Liver (tissue), 9 donors: ENCODE measurements around the gene FRMD4A. TPM values are rescaled to one million over a fixed set of nuclear protein-coding genes. Genes with fewer than 3 reads are reported as not detected.

Experiments
- DNase-seq: peaks from one replicate; pipeline ENCODE4 v3.0.0-alpha.2; 2017; ENCODE audit warnings: low spot score
- H3K27ac ChIP-seq, 2 donors: one replicate each; pipeline ENCODE4 v1.7.0; 2013; ENCODE audit warnings: inconsistent platforms in 2 of 2, low read length in 2 of 2, control low read depth in 1 of 2, low read depth in 1 of 2, mild to moderate bottlenecking in 1 of 2
- H3K27me3 ChIP-seq, 4 donors: one replicate each; pipeline versions ENCODE4 v1.6.1 to v1.7.0; 2013; ENCODE audit warnings: low read length in 3 of 4, inconsistent platforms in 1 of 4, mild to moderate bottlenecking in 1 of 4, moderate library complexity in 1 of 4; ENCODE audit not compliant: control insufficient read depth in 4 of 4, insufficient read depth in 4 of 4
- H3K36me3 ChIP-seq, 4 donors: one replicate each; pipeline versions ENCODE4 v1.6.1 to v1.7.0; 2013; ENCODE audit warnings: low read length in 3 of 4, mild to moderate bottlenecking in 3 of 4, low read depth in 1 of 4, moderate library complexity in 1 of 4; ENCODE audit not compliant: control insufficient read depth in 4 of 4, insufficient read depth in 3 of 4
- H3K4me1 ChIP-seq, 4 donors: one replicate each; pipeline versions ENCODE4 v1.6.1 to v1.7.0; 2013; ENCODE audit warnings: low read length in 3 of 4, mild to moderate bottlenecking in 3 of 4, moderate library complexity in 1 of 4; ENCODE audit not compliant: control insufficient read depth in 4 of 4, insufficient read depth in 4 of 4
- H3K4me3 ChIP-seq, 3 donors: one replicate each; pipeline versions ENCODE4 v1.6.1 to v1.7.0; 2013; ENCODE audit warnings: low read length in 3 of 3, control low read depth in 1 of 3, low read depth in 1 of 3, mild to moderate bottlenecking in 1 of 3
- H3K9ac ChIP-seq, 2 donors: one replicate each; pipeline ENCODE4 v1.7.0; 2013; ENCODE audit warnings: low read length in 2 of 2, mild to moderate bottlenecking in 2 of 2, moderate library complexity in 2 of 2, control low read depth in 1 of 2, low read depth in 1 of 2
- H3K9me3 ChIP-seq, 4 donors: one replicate each; pipeline versions ENCODE4 v1.6.1 to v1.7.0; 2013; ENCODE audit warnings: low read length in 3 of 4; ENCODE audit not compliant: control insufficient read depth in 4 of 4
- ATF3 ChIP-seq: IDR thresholded peaks from 2 replicates; pipeline ENCODE4 v1.6.1; 2016; ENCODE audit warnings: antibody characterized with exemption
- EGR1 ChIP-seq, 2 donors: IDR thresholded peaks; 2 replicates each; pipeline ENCODE4 v1.6.1; 2016 to 2018; ENCODE audit warnings: antibody characterized with exemption in 2 of 2, low read depth in 2 of 2
- FOXA1 ChIP-seq: IDR thresholded peaks from 2 replicates; pipeline ENCODE4 v1.6.1; 2016; ENCODE audit warnings: antibody characterized with exemption
- FOXA2 ChIP-seq: IDR thresholded peaks from 2 replicates; pipeline ENCODE4 v1.6.1; 2016; ENCODE audit warnings: antibody characterized with exemption
- GABPA ChIP-seq, 2 donors: IDR thresholded peaks in 1 of 2; conservative IDR thresholded peaks in 1 of 2; 2 replicates each; pipeline ENCODE4 v1.6.1; 2016; ENCODE audit warnings: antibody characterized with exemption in 2 of 2, mild to moderate bottlenecking in 1 of 2, moderate library complexity in 1 of 2
- HNF4A ChIP-seq, 2 donors: conservative IDR thresholded peaks; 2 replicates each; pipeline ENCODE4 v1.6.1; 2016; ENCODE audit warnings: antibody characterized with exemption in 2 of 2, mild to moderate bottlenecking in 2 of 2
- HNF4G ChIP-seq: IDR thresholded peaks from 2 replicates; pipeline ENCODE4 v1.6.1; 2016; ENCODE audit warnings: antibody characterized with exemption
- JUND ChIP-seq, 2 donors: IDR thresholded peaks; 2 replicates each; pipeline ENCODE4 v1.6.1; 2016; ENCODE audit warnings: antibody characterized with exemption in 2 of 2
- MAX ChIP-seq: IDR thresholded peaks from 2 replicates; pipeline ENCODE4 v1.6.1; 2016; ENCODE audit warnings: antibody characterized with exemption
- RAD21 ChIP-seq, 2 donors: IDR thresholded peaks; 2 replicates each; pipeline ENCODE4 v1.6.1; 2016; ENCODE audit warnings: antibody characterized with exemption in 2 of 2, mild to moderate bottlenecking in 2 of 2
- REST ChIP-seq: IDR thresholded peaks from 2 replicates; pipeline ENCODE4 v1.6.1; 2016; ENCODE audit warnings: antibody characterized with exemption, mild to moderate bottlenecking
- RXRA ChIP-seq, 2 donors: IDR thresholded peaks; 2 replicates each; pipeline ENCODE4 v1.6.1; 2017 to 2018; ENCODE audit warnings: antibody characterized with exemption in 2 of 2, mild to moderate bottlenecking in 1 of 2
- SP1 ChIP-seq: IDR thresholded peaks from 2 replicates; pipeline ENCODE4 v1.6.1; 2018; ENCODE audit warnings: antibody characterized with exemption, mild to moderate bottlenecking
- TAF1 ChIP-seq: conservative IDR thresholded peaks from 2 replicates; pipeline ENCODE4 v1.6.1; 2016; ENCODE audit warnings: antibody characterized with exemption, mild to moderate bottlenecking
- YY1 ChIP-seq: IDR thresholded peaks from 2 replicates; pipeline ENCODE4 v1.6.1; 2016; ENCODE audit warnings: antibody characterized with exemption, mild to moderate bottlenecking
- ZBTB33 ChIP-seq: IDR thresholded peaks from 2 replicates; pipeline ENCODE4 v1.6.1; 2016; ENCODE audit warnings: antibody characterized with exemption
- whole genome bisulfite sequencing: extraction: QIAGEN DNeasy Blood & Tissue Kit; methylation state at CpG from one replicate; pipeline ENCODE4 v1.1.7; 2013; 5-methylcytosine and 5-hydroxymethylcytosine counted together
- polyA plus RNA-seq, 2 donors: library from polyadenylated mRNA; stranded (reverse) in 1 of 2; unstranded in 1 of 2; fragments of 200-250 nt in 1 of 2; fragments of >200 nt in 1 of 2; fragmentation: Nextera tagmentation in 1 of 2; extraction: Ambion mirVana in 1 of 2; gene quantifications; one replicate each; pipeline versions ENCODE4 v1.2.1 to v1.2.3, GENCODE V29; 2013 to 2015
- total RNA-seq, 2 donors: library from RNA; depleted of rRNA; stranded (reverse); fragments of >200 nt; gene quantifications; one replicate each; pipeline ENCODE4 v1.2.3, GENCODE V29; 2014
- donor health status: healthy.
- donor health status: healthy.
- donor health status: healthy.
- donor health status: healthy.
- donor health status: healthy.

FRMD4A gene
- total and polyA plus RNA-seq, 4 donors: 8.2 to 34.3 (median 13.1) TPM

GRCh38 chr10:13693783-13694700, 636.7 kb downstream of the FRMD4A start:
- peaks cover 0 to 17% (median 8%) of the 10 kb centered on the region in 4 donors for H3K4me1 ChIP-seq
- H3K4me3 ChIP-seq: no peak overlapping the region
- H3K9ac ChIP-seq: no peak overlapping the region
- H3K27ac ChIP-seq: no peak overlapping the region
- no peaks in the 10 kb centered on the region for H3K27me3 ChIP-seq
- no peaks in the 10 kb centered on the region for H3K9me3 ChIP-seq
- 94% methylated on average over 21 of the region's 21 CpGs for WGBS
- DNase-seq: no peak
- no peak for TF ChIP-seq YY1
- no peak for TF ChIP-seq HNF4G
- TF ChIP-seq MAX: no peak
- no peak for TF ChIP-seq HNF4A (conservative IDR thresholded peaks at IDR 0.05)
- no peak for TF ChIP-seq ATF3
- TF ChIP-seq SP1: no peak
- no peak for TF ChIP-seq TAF1
- no peak for TF ChIP-seq JUND (IDR thresholded peaks at IDR 0.05)
- TF ChIP-seq EGR1 (IDR thresholded peaks at IDR 0.05; ENCODE audit: low read depth in 2 of 2): no peak
- TF ChIP-seq GABPA (IDR thresholded peaks at IDR 0.05 in 1 of 2, conservative IDR thresholded peaks at IDR 0.05 in 1 of 2): no peak
- no peak for TF ChIP-seq RAD21 (IDR thresholded peaks at IDR 0.05)
- no peak for TF ChIP-seq RXRA (IDR thresholded peaks at IDR 0.05)
- no peak for TF ChIP-seq FOXA1
- TF ChIP-seq ZBTB33: no peak
- TF ChIP-seq FOXA2: no peak
- no peak for TF ChIP-seq REST
- H3K36me3 ChIP-seq: peaks cover 2 to 32% (median 27%) of the 10 kb centered on the region in 4 donors

GRCh38 chr10:13690281-13690825, 640.4 kb downstream of the FRMD4A start:
- WGBS: 84% methylated on average over 10 of the region's 10 CpGs
- no peaks in the 10 kb centered on the region for H3K9me3 ChIP-seq
- DNase-seq: no peak
- no peak overlapping the region for H3K27ac ChIP-seq
- TF ChIP-seq ATF3 (no peak), JUND (IDR thresholded peaks at IDR 0.05) (no peak)
- peaks cover 2 to 18% (median 12%) of the 10 kb centered on the region in 4 donors for H3K4me1 ChIP-seq
- no peak overlapping the region for H3K4me3 ChIP-seq
- H3K27me3 ChIP-seq: no peaks in the 10 kb centered on the region
- no peak overlapping the region for H3K9ac ChIP-seq
- peaks cover 2 to 32% (median 24%) of the 10 kb centered on the region in 4 donors for H3K36me3 ChIP-seq
